H1 (cell line): ENCODE data around the gene CDC42EP5. TPM values are rescaled to one million over a fixed set of nuclear protein-coding genes. Genes with fewer than 3 reads are reported as not detected.

Experiments used
- CTCF ChIA-PET: fragments of 300-600 bp; sonication (Branson Sonifier 250); formaldehyde crosslinking; loops from one replicate; lab custom pipeline; 2021; ENCODE audit not compliant: partially characterized antibody; lab: Charles Lee
- POLR2A ChIA-PET: fragments of 300-600 bp; sonication (Branson Sonifier 250); formaldehyde crosslinking; loops from one replicate; lab custom pipeline; 2021; ENCODE audit warnings: inconsistent platforms; ENCODE audit not compliant: partially characterized antibody; lab: Charles Lee
- DNase-seq, 2 experiments: peaks; one replicate each; pipeline versions ENCODE4 v3.0.0 to v3.0.0-alpha.2; 2010 to 2022; ENCODE audit warnings: low spot score in 2 of 2, low read depth in 1 of 2, mixed read lengths in 1 of 2
- FAIRE-seq: peaks from 2 replicates; lab custom pipeline; 2011; peaks lifted over from hg19 to GRCh38; lab: Jason Lieb, UNC
- H2AFZ ChIP-seq: 2 replicates; pipeline ENCODE4 v1.8.1; 2012; ENCODE audit warnings: low read length, inconsistent platforms
- H2AK5ac ChIP-seq: 2 replicates; pipeline ENCODE4 v1.6.1; 2013; ENCODE audit warnings: low read depth, low read length
- H2BK120ac ChIP-seq: replicated peaks from 2 replicates; pipeline ENCODE3; 2013; ENCODE audit warnings: low read depth, low read length, inconsistent platforms
- H2BK12ac ChIP-seq: 2 replicates; pipeline ENCODE4 v1.6.1; 2013; ENCODE audit warnings: low read depth, low read length
- H2BK15ac ChIP-seq: 2 replicates; pipeline ENCODE4 v1.6.1; 2013; ENCODE audit warnings: low read length
- H2BK20ac ChIP-seq: 2 replicates; pipeline ENCODE4 v1.6.1; 2013; ENCODE audit warnings: low read length
- H2BK5ac ChIP-seq: 2 replicates; pipeline ENCODE4 v1.6.1; 2013; ENCODE audit warnings: low read depth, low read length
- H3K14ac ChIP-seq: 2 replicates; pipeline ENCODE4 v1.6.1; 2013; ENCODE audit warnings: inconsistent platforms; ENCODE audit not compliant: insufficient read length
- H3K18ac ChIP-seq: 2 replicates; pipeline ENCODE4 v1.6.1; 2013; ENCODE audit warnings: low read length; ENCODE audit errors: extremely low read depth
- H3K23ac ChIP-seq: 2 replicates; pipeline ENCODE4 v1.6.1; 2013; ENCODE audit warnings: inconsistent platforms; ENCODE audit not compliant: insufficient read length
- H3K23me2 ChIP-seq: 2 replicates; pipeline ENCODE4 v1.6.1; 2013; ENCODE audit warnings: low read depth, low read length
- H3K27ac ChIP-seq: 2 replicates; pipeline ENCODE4 v1.6.1; 2011; ENCODE audit warnings: low read depth, low read length, inconsistent platforms
- H3K27me3 ChIP-seq, 4 experiments: replicated peaks in 1 of 4; 1 replicate in 1 of 4; 2 replicates in 3 of 4; pipeline versions ENCODE4 v1.6.1 to v1.8.1; 2011 to 2013; ENCODE audit warnings: low read length in 3 of 4, mild to moderate bottlenecking in 3 of 4, inconsistent platforms in 2 of 4, mixed read lengths in 2 of 4, moderate library complexity in 1 of 4; ENCODE audit not compliant: control insufficient read depth in 3 of 4, insufficient read depth in 3 of 4; ENCODE audit errors: extremely low read depth in 1 of 4
- H3K36me3 ChIP-seq, 4 experiments: 2 replicates each; pipeline versions ENCODE4 v1.6.1 to v1.8.1; 2011 to 2013; ENCODE audit warnings: mild to moderate bottlenecking in 4 of 4, low read length in 3 of 4, moderate library complexity in 2 of 4, control low read depth in 1 of 4, inconsistent platforms in 1 of 4; ENCODE audit not compliant: insufficient read depth in 4 of 4, control insufficient read depth in 2 of 4
- H3K4ac ChIP-seq: replicated peaks from 2 replicates; pipeline ENCODE3; 2013; ENCODE audit warnings: low read length, low read depth, mixed read lengths, inconsistent platforms; ENCODE audit not compliant: insufficient read length
- H3K4me1 ChIP-seq, 4 experiments: replicated peaks in 1 of 4; 1 replicate in 1 of 4; 2 replicates in 3 of 4; pipeline versions ENCODE4 v1.6.1 to v1.8.1; 2011 to 2013; ENCODE audit warnings: low read length in 3 of 4, inconsistent platforms in 2 of 4, mixed read lengths in 1 of 4; ENCODE audit not compliant: insufficient read depth in 4 of 4, control insufficient read depth in 3 of 4
- H3K4me2 ChIP-seq, 2 experiments: 2 replicates each; pipeline versions ENCODE4 v1.6.1 to v1.8.1; 2011 to 2013; ENCODE audit warnings: low read depth in 2 of 2, low read length in 2 of 2, control low read depth in 1 of 2, inconsistent platforms in 1 of 2, mild to moderate bottlenecking in 1 of 2; ENCODE audit not compliant: insufficient read depth in 1 of 2
- H3K4me3 ChIP-seq, 4 experiments: fragments of 200-600, 300-600 bp in 1 of 4; sonication (generic), shearing (Covaris generic), sonication (Bioruptor Twin) in 1 of 4; 2 replicates each; pipeline versions ENCODE4 v1.5.1 to v1.8.1; 2011 to 2016; ENCODE audit warnings: low read length in 4 of 4, low read depth in 3 of 4, control low read depth in 2 of 4, inconsistent platforms in 2 of 4, mild to moderate bottlenecking in 2 of 4, mixed read lengths in 1 of 4, moderate library complexity in 1 of 4; ENCODE audit not compliant: insufficient read depth in 2 of 4; ENCODE audit errors: extremely low read depth in 1 of 4
- H3K56ac ChIP-seq: replicated peaks from 2 replicates; pipeline ENCODE3; 2013; ENCODE audit warnings: low read depth, mild to moderate bottlenecking, mixed read lengths, low read length, inconsistent platforms; ENCODE audit not compliant: insufficient read length
- H3K79me1 ChIP-seq: 2 replicates; pipeline ENCODE4 v1.6.1; 2013; ENCODE audit warnings: low read depth, low read length, control low read depth
- H3K79me2 ChIP-seq, 2 experiments: 2 replicates each; pipeline versions ENCODE4 v1.6.1 to v1.8.1; 2012 to 2013; ENCODE audit warnings: low read length in 2 of 2, mild to moderate bottlenecking in 2 of 2, inconsistent platforms in 1 of 2; ENCODE audit not compliant: insufficient read depth in 2 of 2, control insufficient read depth in 1 of 2
- H3K9ac ChIP-seq, 4 experiments: replicated peaks in 1 of 4; 1 replicate in 1 of 4; 2 replicates in 3 of 4; pipeline versions ENCODE4 v1.6.1 to v1.8.1; 2011 to 2013; ENCODE audit warnings: low read depth in 3 of 4, low read length in 3 of 4, control low read depth in 2 of 4, mild to moderate bottlenecking in 2 of 4, moderate library complexity in 2 of 4, inconsistent platforms in 1 of 4; ENCODE audit errors: extremely low read depth in 1 of 4
- H3K9me3 ChIP-seq, 2 experiments: 2 replicates each; pipeline versions ENCODE4 v1.6.1 to v1.8.1; 2012 to 2013; ENCODE audit warnings: mild to moderate bottlenecking in 2 of 2, moderate library complexity in 2 of 2, control low read depth in 1 of 2, inconsistent platforms in 1 of 2, low read depth in 1 of 2, low read length in 1 of 2, mixed read lengths in 1 of 2; ENCODE audit not compliant: insufficient read depth in 2 of 2
- H4K20me1 ChIP-seq, 2 experiments: replicated peaks in 1 of 2; 2 replicates each; pipeline versions ENCODE3 to v1.8.1; 2011 to 2013; ENCODE audit warnings: inconsistent platforms in 2 of 2, low read length in 2 of 2, mild to moderate bottlenecking in 1 of 2; ENCODE audit not compliant: insufficient read depth in 2 of 2, control insufficient read depth in 1 of 2
- H4K5ac ChIP-seq: 2 replicates; pipeline ENCODE4 v1.6.1; 2013; ENCODE audit warnings: low read length, low read depth, mixed read lengths, inconsistent platforms; ENCODE audit not compliant: insufficient read length
- H4K8ac ChIP-seq: 2 replicates; pipeline ENCODE4 v1.8.0; 2013; ENCODE audit warnings: mild to moderate bottlenecking, moderate library complexity, low read length, inconsistent platforms; ENCODE audit not compliant: insufficient read depth; ENCODE audit errors: extremely low read depth
- H4K91ac ChIP-seq: replicated peaks from 2 replicates; pipeline ENCODE3; 2013; ENCODE audit warnings: low read length, mixed read lengths, inconsistent platforms; ENCODE audit not compliant: insufficient read length
- BRCA1 ChIP-seq: IDR thresholded peaks from 2 replicates; pipeline ENCODE4 v1.6.1; 2012; ENCODE audit warnings: low read depth, low read length, improper control_type of control experiment
- CEBPB ChIP-seq: IDR thresholded peaks from 2 replicates; pipeline ENCODE4 v1.6.1; 2012; ENCODE audit warnings: low read depth, low read length
- CTBP2 ChIP-seq: IDR thresholded peaks from 2 replicates; pipeline ENCODE4 v1.7.0; 2011; ENCODE audit warnings: borderline replicate concordance, mild to moderate bottlenecking, moderate library complexity, mixed read lengths, low read length; ENCODE audit not compliant: insufficient read depth, insufficient read length
- E2F6 ChIP-seq: IDR thresholded peaks from 2 replicates; pipeline ENCODE4 v1.6.1; 2012; ENCODE audit warnings: inconsistent platforms
- EZH2 ChIP-seq: fragments of 200-600 bp; sonication (generic); IDR thresholded peaks from 2 replicates; pipeline ENCODE4 v1.7.1; 2012; ENCODE audit warnings: low read depth, mild to moderate bottlenecking, moderate library complexity, low read length, inconsistent platforms; ENCODE audit not compliant: severe bottlenecking
- GTF2F1 ChIP-seq: IDR thresholded peaks from 2 replicates; pipeline ENCODE4 v1.6.1; 2012; ENCODE audit warnings: low read depth, low read length, improper control_type of control experiment, borderline replicate concordance
- JUND ChIP-seq: IDR thresholded peaks from 2 replicates; pipeline ENCODE4 v1.6.1; 2011; ENCODE audit warnings: mild to moderate bottlenecking, improper control_type of control experiment, low read length
- WGBS, 2 experiments: shearing (Covaris generic) in 1 of 2; methylation state at CpG; one replicate each; pipeline versions ENCODE4 v1.1.6 to v1.1.7; 2013 to 2015; ENCODE audit warnings: low lambda C conversion rate in 2 of 2, mixed read lengths in 2 of 2, inconsistent platforms in 1 of 2, low coverage in 1 of 2, missing lambda C conversion rate in 1 of 2; ENCODE audit not compliant: insufficient replicate concordance in 2 of 2, insufficient coverage in 1 of 2, insufficient read length in 1 of 2; ENCODE audit errors: extremely low coverage in 1 of 2, missing lambda C conversion rate in 1 of 2; 5-methylcytosine and 5-hydroxymethylcytosine counted together
- polyA plus RNA-seq, 7 experiments: library from polyadenylated mRNA; depleted of rRNA in 3 of 7; stranded (reverse) in 5 of 7; unstranded in 2 of 7; fragments of >200 nt in 5 of 7; fragments of 200-250 nt in 2 of 7; gene quantifications; 1 replicate in 5 of 7; 2 replicates in 1 of 7; 4 replicates in 1 of 7; pipeline versions ENCODE4 v1.2.1 to v1.2.3, GENCODE V29; 2011 to 2013; ENCODE audit warnings: missing spikeins in 2 of 7, mixed read lengths in 2 of 7
- total RNA-seq: library from RNA; stranded (reverse); fragmentation: NEBNext Ultra II Directional; extraction: Animal tissue kit (Norgen Biotek cat#: 25700); gene quantifications from 2 replicates; pipeline ENCODE4 v1.2.1, GENCODE V29; 2021

Gene CDC42EP5
- total and polyA plus RNA-seq, 2 of the 8 experiments (the other 6 are each of a cell fraction or from before 2014, with no cell fraction given) = 1.8 to 2.1 TPM

- H2BK120ac ChIP-seq = no peak overlapping the region
- FAIRE-seq (no peak), DNase-seq (no peak)
- no peaks in the 10 kb centered on the region for H3K79me2 ChIP-seq
- H3K36me3 ChIP-seq = no peaks in the 10 kb centered on the region
- H3K9me3 ChIP-seq = peaks cover 34 to 77% of the 10 kb centered on the region in 2 experiments
- no peak overlapping the region for H2BK5ac ChIP-seq
- no peak overlapping the region for H3K4me2 ChIP-seq
- no peak overlapping the region for H3K56ac ChIP-seq
- ChIA-PET CTCF (interaction anchor here (1.7 kb wide), 1 partner anchor 15 kb away, joined by 5 read pairs; no protein-coding TSS in a partner anchor), POLR2A (no interaction called here)
- H2BK20ac ChIP-seq = no peak overlapping the region
- H3K27me3 ChIP-seq = no peaks in the 10 kb centered on the region
- H4K20me1 ChIP-seq = no peaks in the 10 kb centered on the region
- H3K18ac ChIP-seq = no peak overlapping the region
- no peak overlapping the region for H3K14ac ChIP-seq
- H3K23me2 ChIP-seq = no peaks in the 10 kb centered on the region
- H2BK12ac ChIP-seq = no peak overlapping the region
- H3K27ac ChIP-seq = no peak overlapping the region
- H2BK15ac ChIP-seq = no peak overlapping the region
- H4K91ac ChIP-seq = no peak overlapping the region
- H2AFZ ChIP-seq = no peak overlapping the region
- no peak overlapping the region for H4K8ac ChIP-seq
- H3K4me3 ChIP-seq = no peak overlapping the region
- H4K5ac ChIP-seq = no peak overlapping the region
- H3K4ac ChIP-seq = no peak overlapping the region
- no peak for TF ChIP-seq CEBPB
- no peak for TF ChIP-seq BRCA1
- no peak for TF ChIP-seq E2F6
- TF ChIP-seq GTF2F1 = no peak
- no peak for TF ChIP-seq CTBP2
- TF ChIP-seq JUND = no peak
- no peak for TF ChIP-seq EZH2
- H3K23ac ChIP-seq = no peak overlapping the region
- no peak overlapping the region for H2AK5ac ChIP-seq
- no peaks in the 10 kb centered on the region for H3K4me1 ChIP-seq
- 75% methylated on average over 10 of the region's 10 CpGs; no CpG with 5 or more reads in 1 of the 2 experiments for WGBS, 2 experiments
- no peaks in the 10 kb centered on the region for H3K79me1 ChIP-seq
- H3K9ac ChIP-seq = no peak overlapping the region
Measured at GRCh38 chr19:54493967-54494585, 21.0 kb upstream of the CDC42EP5 start.
